ENCODE measurements around the gene LCOR.

The LCOR gene

DNA sequence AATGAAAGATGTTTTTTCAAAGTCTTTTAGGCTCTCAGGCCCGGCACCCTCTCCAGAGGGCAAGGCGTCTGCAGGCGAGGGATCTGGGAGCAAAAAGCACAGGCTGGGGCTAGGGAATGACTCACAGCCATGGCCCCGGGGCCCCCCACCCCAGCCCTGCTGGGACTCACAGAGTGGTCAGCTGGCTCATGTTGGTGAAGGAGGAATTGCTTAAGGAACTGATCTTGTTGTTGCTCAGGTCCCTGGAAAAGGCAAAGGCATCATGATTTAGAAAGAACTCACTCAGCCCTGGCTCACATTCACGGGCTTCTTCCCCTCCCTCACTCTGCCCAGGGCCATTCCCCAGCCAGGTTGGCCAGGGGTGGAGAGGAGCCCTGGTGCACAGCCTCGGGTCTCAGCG lies 202.2 kb downstream of the LCOR start:
- TF ChIP-seq EZH2 (optimal IDR thresholded peaks at IDR 0.05; ENCODE audit: low read depth, low read length): no peak
- TF ChIP-seq, protein P1, sequence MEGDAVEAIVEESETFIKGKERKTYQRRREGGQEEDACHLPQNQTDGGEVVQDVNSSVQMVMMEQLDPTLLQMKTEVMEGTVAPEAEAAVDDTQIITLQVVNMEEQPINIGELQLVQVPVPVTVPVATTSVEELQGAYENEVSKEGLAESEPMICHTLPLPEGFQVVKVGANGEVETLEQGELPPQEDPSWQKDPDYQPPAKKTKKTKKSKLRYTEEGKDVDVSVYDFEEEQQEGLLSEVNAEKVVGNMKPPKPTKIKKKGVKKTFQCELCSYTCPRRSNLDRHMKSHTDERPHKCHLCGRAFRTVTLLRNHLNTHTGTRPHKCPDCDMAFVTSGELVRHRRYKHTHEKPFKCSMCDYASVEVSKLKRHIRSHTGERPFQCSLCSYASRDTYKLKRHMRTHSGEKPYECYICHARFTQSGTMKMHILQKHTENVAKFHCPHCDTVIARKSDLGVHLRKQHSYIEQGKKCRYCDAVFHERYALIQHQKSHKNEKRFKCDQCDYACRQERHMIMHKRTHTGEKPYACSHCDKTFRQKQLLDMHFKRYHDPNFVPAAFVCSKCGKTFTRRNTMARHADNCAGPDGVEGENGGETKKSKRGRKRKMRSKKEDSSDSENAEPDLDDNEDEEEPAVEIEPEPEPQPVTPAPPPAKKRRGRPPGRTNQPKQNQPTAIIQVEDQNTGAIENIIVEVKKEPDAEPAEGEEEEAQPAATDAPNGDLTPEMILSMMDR (IDR thresholded peaks at IDR 0.05; ENCODE audit: low read length): no peak
- no peak for TF ChIP-seq EZH2phosphoT487 (IDR thresholded peaks at IDR 0.05; ENCODE audit: low read length)
- Histone ChIP-seq H3K9ac (ENCODE audit: low read length) (no peak overlapping the region), H3K4me1 (ENCODE audit: low read length) (no peaks in the 10 kb centered on the region), H3K36me3 (replicated peaks; ENCODE audit: insufficient read depth, low read length) (no peaks in the 10 kb centered on the region), H3K27me3 (replicated peaks; ENCODE audit: insufficient read depth, low read length) (peaks cover 12% of the 10 kb centered on the region; the same call in 1 of the 2 replicates), H3K4me2 (ENCODE audit: low read depth, low read length) (no peak overlapping the region), H3K9me3 (replicated peaks; ENCODE audit: insufficient read depth, low read length) (no peaks in the 10 kb centered on the region), H3F3A (ENCODE audit: insufficient read depth, low read length) (no peaks in the 10 kb centered on the region), H3K79me2 (ENCODE audit: low read length) (no peaks in the 10 kb centered on the region), H3K27ac (ENCODE audit: low read length) (no peak overlapping the region), H3K4me3 (ENCODE audit: low read length) (no peak overlapping the region), H3K9me2 (replicated peaks; ENCODE audit: insufficient read depth, low read length) (no peaks in the 10 kb centered on the region), H4K20me1 (ENCODE audit: insufficient read depth, low read length) (no peaks in the 10 kb centered on the region), H2AFZ (ENCODE audit: low read length) (no peak overlapping the region)
- no peak for DNase-seq

DNA sequence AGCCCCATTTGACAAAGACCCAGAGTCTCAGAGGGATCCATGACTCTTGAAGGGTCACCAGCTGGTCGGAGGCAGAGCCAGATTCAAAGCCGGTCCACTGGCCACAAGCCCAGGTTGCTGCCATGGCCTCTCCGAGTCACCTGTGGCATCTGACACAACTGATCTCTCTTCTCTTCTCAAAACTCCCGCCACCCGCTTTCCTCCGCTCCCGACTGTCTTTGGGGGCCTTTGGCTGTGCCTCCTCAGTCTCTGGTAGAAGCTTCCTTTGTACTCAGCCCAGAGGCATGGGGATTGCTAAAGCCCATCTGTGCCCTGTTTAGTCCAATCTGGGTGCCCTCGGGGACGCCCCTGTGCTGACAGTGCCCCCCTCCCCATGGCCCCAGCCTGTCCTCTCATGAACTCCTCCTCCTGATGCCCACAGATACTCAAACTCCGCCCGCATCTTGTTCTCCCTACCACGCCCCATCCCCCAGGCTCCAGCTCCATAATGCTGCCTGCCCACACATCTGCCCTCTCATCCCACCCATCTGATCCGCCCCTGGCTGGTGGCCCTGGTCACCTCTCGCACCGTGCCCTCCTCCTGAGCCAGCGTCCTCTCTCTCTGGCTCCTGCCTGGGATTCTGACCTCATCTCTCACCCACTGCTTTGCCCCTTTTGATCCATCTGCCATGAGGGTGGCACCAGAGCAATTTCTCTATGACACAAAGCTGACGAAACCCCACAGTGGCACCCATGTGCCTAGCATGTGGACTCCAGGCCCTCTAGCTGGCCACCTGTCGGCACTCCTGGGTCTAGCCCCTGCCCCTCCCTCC lies 203.1 kb downstream of the LCOR start:
- Histone ChIP-seq H3K36me3 (replicated peaks; ENCODE audit: insufficient read depth, low read length) (no peaks in the 10 kb centered on the region), H3K27me3 (replicated peaks; ENCODE audit: insufficient read depth, low read length) (peaks cover 12% of the 10 kb centered on the region; the same call in 1 of the 2 replicates), H3K79me2 (ENCODE audit: low read length) (no peaks in the 10 kb centered on the region), H4K20me1 (ENCODE audit: insufficient read depth, low read length) (no peaks in the 10 kb centered on the region), H3F3A (ENCODE audit: insufficient read depth, low read length) (no peaks in the 10 kb centered on the region), H3K9ac (ENCODE audit: low read length) (no peak overlapping the region), H3K9me3 (replicated peaks; ENCODE audit: insufficient read depth, low read length) (no peaks in the 10 kb centered on the region), H3K4me1 (ENCODE audit: low read length) (no peaks in the 10 kb centered on the region), H3K27ac (ENCODE audit: low read length) (no peak overlapping the region), H3K4me3 (ENCODE audit: low read length) (no peak overlapping the region), H3K4me2 (ENCODE audit: low read depth, low read length) (no peak overlapping the region), H2AFZ (ENCODE audit: low read length) (no peak overlapping the region), H3K9me2 (replicated peaks; ENCODE audit: insufficient read depth, low read length) (no peaks in the 10 kb centered on the region)
- no peak for TF ChIP-seq EZH2 (optimal IDR thresholded peaks at IDR 0.05; ENCODE audit: low read depth, low read length)
- no peak for DNase-seq

DNA sequence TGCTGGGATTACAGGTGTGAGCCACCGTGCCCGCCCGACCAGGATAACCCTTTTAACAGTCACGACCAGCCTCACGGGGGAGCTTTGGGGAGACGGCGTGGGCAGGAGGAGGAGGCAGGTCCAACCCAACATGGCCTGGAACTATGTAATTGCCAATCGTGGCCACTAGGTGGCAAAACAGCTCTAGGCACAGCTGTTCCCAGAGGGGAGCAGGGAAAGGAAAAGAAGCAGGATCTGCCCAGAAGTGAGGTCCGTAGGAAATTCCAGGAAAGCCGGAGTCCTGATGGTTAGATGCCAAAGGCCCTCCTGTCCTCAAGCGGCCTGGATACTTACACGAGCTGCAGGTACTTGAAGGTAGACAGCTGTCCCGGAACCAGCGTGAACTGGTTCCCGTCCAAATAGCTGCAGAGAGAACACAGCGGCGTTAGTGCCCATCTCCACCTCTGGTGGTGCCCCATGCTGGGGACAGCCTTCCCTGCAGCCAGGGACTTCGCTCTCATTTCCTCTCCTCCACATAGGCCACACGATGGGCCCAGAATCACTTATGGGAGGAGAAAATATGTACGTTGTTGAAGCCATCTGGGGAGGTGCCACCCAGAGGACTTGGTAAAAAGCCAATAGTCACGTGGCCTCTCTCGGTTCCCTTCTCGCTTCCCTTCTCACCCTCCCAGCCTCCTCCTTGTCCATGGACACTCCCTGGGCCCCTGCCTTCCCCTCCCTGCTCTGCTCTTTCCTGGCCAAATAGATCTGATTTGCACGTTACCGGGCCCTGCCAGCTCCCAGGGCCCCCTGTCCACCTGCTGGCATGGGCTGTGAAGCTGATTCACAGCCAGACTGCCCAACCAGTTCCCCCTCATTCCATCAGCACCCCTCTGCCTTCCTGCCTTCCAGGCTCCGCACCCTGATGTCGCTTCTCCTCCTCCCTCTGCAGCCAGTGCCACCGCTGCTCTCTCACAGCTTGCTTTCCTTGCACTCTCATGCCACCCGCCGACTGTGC lies 205.6 kb downstream of the LCOR start:
- H3F3A ChIP-seq (ENCODE audit: insufficient read depth, low read length): no peaks in the 10 kb centered on the region
- H3K4me2 ChIP-seq (ENCODE audit: low read depth, low read length): peak overlapping the region; percentile 68
- H3K27ac ChIP-seq (ENCODE audit: low read length): no peak overlapping the region
- H3K9me3 ChIP-seq (replicated peaks; ENCODE audit: insufficient read depth, low read length): no peaks in the 10 kb centered on the region
- DNase-seq: peak; percentile 70
- TF ChIP-seq, protein P1 (IDR thresholded peaks at IDR 0.05; ENCODE audit: low read length): peak; percentile 84
- TF ChIP-seq EZH2 (optimal IDR thresholded peaks at IDR 0.05; ENCODE audit: low read depth, low read length): no peak
- TF ChIP-seq EZH2phosphoT487 (IDR thresholded peaks at IDR 0.05; ENCODE audit: low read length): no peak
- peak overlapping the region; percentile 73 for H2AFZ ChIP-seq (ENCODE audit: low read length)
- peaks cover 12% of the 10 kb centered on the region; the same call in 1 of the 2 replicates for H3K27me3 ChIP-seq (replicated peaks; ENCODE audit: insufficient read depth, low read length)
- H3K9me2 ChIP-seq (replicated peaks; ENCODE audit: insufficient read depth, low read length): no peaks in the 10 kb centered on the region
- peak overlapping the region; percentile 55 for H3K4me3 ChIP-seq (ENCODE audit: low read length)
- no peaks in the 10 kb centered on the region for H3K4me1 ChIP-seq (ENCODE audit: low read length)
- no peak overlapping the region; the same call in 1 of the 2 replicates for H3K9ac ChIP-seq (ENCODE audit: low read length)
- H3K79me2 ChIP-seq (ENCODE audit: low read length): no peaks in the 10 kb centered on the region
- no peaks in the 10 kb centered on the region for H4K20me1 ChIP-seq (ENCODE audit: insufficient read depth, low read length)
- H3K36me3 ChIP-seq (replicated peaks; ENCODE audit: insufficient read depth, low read length): no peaks in the 10 kb centered on the region
